ENCODE results near the gene RIN2. TPM values are rescaled to one million over a fixed set of nuclear protein-coding genes. Genes with fewer than 3 reads are reported as not detected.

The RIN2 gene, protein sequence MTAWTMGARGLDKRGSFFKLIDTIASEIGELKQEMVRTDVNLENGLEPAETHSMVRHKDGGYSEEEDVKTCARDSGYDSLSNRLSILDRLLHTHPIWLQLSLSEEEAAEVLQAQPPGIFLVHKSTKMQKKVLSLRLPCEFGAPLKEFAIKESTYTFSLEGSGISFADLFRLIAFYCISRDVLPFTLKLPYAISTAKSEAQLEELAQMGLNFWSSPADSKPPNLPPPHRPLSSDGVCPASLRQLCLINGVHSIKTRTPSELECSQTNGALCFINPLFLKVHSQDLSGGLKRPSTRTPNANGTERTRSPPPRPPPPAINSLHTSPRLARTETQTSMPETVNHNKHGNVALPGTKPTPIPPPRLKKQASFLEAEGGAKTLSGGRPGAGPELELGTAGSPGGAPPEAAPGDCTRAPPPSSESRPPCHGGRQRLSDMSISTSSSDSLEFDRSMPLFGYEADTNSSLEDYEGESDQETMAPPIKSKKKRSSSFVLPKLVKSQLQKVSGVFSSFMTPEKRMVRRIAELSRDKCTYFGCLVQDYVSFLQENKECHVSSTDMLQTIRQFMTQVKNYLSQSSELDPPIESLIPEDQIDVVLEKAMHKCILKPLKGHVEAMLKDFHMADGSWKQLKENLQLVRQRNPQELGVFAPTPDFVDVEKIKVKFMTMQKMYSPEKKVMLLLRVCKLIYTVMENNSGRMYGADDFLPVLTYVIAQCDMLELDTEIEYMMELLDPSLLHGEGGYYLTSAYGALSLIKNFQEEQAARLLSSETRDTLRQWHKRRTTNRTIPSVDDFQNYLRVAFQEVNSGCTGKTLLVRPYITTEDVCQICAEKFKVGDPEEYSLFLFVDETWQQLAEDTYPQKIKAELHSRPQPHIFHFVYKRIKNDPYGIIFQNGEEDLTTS
- 10 to 100 TPM; 33.1 to 56.6 TPM for total RNA-seq

DNA sequence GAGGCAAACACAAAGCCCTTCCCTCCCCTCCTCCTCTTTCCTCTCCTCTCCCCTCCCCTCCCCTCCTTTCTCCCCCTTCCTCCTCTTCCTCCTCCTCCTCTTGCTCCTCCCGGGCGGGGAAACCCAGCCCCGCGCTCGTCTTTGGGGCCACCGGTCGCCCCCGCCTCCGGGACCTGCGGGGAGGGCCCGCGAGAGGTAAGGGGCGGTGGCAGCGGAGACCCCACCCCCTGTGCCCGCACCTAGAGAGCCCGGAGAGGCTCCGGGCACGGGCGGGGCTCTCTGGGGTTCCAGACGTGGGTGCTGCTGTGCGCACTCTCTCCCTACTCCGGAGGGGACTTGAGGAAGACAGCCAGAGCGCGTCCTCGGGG lies at the start of gene RIN2:
Gene RIN2 (plus strand): TSS at position 126 of the 368 bp plus-strand sequence. CDS start 131,344 bp downstream, outside the sequence.
- Histone ChIP-seq H3K27ac (peak within 1 kb of the TSS; percentile 91 to 98), H3K36me3 (no peaks in the 10 kb centered on the region), H3K4me3 (peak within 1 kb of the TSS; percentile 61 to 86), H3K4me1 (peaks cover 0 to 42% of the 10 kb centered on the region in 2 donors), H3K9me3 (no peaks in the 10 kb centered on the region), H3K27me3 (no peaks in the 10 kb centered on the region)
- TF ChIP-seq, protein P1, sequence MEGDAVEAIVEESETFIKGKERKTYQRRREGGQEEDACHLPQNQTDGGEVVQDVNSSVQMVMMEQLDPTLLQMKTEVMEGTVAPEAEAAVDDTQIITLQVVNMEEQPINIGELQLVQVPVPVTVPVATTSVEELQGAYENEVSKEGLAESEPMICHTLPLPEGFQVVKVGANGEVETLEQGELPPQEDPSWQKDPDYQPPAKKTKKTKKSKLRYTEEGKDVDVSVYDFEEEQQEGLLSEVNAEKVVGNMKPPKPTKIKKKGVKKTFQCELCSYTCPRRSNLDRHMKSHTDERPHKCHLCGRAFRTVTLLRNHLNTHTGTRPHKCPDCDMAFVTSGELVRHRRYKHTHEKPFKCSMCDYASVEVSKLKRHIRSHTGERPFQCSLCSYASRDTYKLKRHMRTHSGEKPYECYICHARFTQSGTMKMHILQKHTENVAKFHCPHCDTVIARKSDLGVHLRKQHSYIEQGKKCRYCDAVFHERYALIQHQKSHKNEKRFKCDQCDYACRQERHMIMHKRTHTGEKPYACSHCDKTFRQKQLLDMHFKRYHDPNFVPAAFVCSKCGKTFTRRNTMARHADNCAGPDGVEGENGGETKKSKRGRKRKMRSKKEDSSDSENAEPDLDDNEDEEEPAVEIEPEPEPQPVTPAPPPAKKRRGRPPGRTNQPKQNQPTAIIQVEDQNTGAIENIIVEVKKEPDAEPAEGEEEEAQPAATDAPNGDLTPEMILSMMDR (IDR thresholded peaks at IDR 0.05), result no peak
- no peak for DNase-seq (ENCODE audit: low spot score)

DNA sequence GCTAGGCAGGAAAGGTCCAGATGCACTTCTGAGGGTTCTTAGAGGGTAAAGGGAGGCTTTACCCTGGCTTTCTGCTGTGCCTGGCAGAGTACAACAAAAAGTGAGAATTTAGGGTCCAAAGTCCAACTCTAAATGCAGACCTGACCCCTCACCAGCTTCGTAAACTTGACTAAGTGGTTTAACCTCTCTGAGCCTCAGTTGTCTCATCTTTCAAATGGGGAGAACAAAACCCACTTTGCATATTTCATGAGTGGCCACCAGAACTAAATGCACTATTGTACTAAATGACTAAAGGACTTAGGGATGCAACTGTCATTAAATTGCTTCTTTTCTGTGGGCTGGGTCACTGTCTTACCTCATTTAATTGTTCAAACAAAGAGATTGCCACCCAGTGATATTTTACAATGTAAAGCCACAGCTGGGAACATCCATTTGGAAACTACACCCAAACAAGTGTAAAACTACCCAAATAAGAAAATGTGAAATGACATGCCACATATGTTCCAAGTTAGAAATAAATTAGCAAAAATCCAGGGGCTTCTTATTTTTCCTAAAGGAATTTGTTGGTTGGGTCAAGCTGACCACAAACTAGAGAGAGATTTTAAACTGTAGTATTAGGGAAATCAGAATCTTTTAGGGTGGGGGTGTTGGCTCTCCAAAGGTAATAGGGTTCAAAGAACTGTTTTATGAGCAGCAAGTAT lies 48.3 kb upstream of the RIN2 start:
- no peak overlapping the region for H3K27ac ChIP-seq
- H3K4me3 ChIP-seq, result no peak overlapping the region
- no peak for DNase-seq (ENCODE audit: low spot score)
- H3K4me1 ChIP-seq, result peaks cover 0 to 5% of the 10 kb centered on the region in 2 donors
- no peaks in the 10 kb centered on the region for H3K27me3 ChIP-seq
- H3K9me3 ChIP-seq, result no peaks in the 10 kb centered on the region
- TF ChIP-seq, protein P1 (IDR thresholded peaks at IDR 0.05), result no peak
- H3K36me3 ChIP-seq, result no peaks in the 10 kb centered on the region

DNA sequence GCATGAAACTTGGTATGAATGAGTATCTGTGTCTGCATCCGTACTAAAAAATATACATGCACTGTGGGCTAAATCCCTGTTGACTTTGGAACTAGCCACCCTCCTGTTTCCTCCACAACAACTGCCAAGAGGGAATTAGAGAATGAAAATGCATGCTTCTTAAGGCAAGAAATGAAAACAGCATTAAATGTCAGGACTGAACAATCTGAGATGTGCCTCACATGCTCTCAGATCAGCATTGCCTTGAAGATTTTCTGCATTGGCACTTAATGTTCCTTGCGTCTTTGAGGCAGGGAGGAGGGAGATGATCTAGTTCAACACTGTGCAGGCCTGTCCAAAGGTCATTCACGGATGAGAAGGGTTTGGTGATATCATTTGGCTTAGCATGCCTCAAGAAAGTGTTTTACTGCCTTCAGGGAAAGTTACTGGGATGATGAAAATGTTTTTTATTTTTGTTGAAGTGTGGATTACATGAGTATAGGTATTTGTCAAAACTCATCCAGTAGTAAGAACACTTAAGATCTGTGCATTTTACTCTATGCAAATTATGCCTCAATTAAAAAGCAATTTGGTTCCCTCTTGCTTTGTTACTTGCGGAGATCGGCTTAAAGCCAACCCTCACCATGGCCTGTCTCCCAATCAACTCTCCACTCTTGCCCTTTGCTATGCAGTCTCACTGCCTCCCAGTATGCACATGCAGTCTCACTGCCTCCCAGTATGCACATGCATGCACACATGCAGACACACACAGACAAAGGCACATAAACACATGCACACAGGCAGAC lies 47.5 kb upstream of the RIN2 start:
- TF ChIP-seq, protein P1 (IDR thresholded peaks at IDR 0.05), result no peak
- no peak overlapping the region for H3K27ac ChIP-seq
- no peak overlapping the region for H3K4me3 ChIP-seq
- H3K4me1 ChIP-seq, result peaks cover 0 to 5% of the 10 kb centered on the region in 2 donors
- DNase-seq (ENCODE audit: low spot score), result no peak
- H3K27me3 ChIP-seq, result no peaks in the 10 kb centered on the region
- H3K36me3 ChIP-seq, result no peaks in the 10 kb centered on the region
- H3K9me3 ChIP-seq, result no peaks in the 10 kb centered on the region

DNA sequence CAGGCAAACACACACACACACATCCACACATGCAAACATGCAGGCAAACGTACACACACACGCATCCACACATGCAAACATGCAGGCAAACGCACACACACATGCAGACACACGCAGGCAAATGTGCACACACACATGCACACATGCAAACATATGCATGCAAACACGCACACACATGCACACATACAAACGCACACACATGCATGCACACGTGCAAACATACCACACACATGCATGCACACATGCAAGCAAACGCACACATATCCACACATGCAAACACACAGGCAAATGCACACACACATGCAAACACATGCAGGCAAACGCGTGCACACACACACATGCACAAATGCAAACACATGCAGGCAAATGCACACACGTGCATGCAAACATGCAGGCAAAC lies 46.9 kb upstream of the RIN2 start:
- Histone ChIP-seq H3K9me3 (no peaks in the 10 kb centered on the region), H3K36me3 (no peaks in the 10 kb centered on the region), H3K27ac (no peak overlapping the region), H3K4me3 (no peak overlapping the region), H3K27me3 (no peaks in the 10 kb centered on the region), H3K4me1 (peaks cover 0 to 5% of the 10 kb centered on the region in 2 donors)
- TF ChIP-seq, protein P1 (IDR thresholded peaks at IDR 0.05), result no peak
- DNase-seq (ENCODE audit: low spot score), result no peak

DNA sequence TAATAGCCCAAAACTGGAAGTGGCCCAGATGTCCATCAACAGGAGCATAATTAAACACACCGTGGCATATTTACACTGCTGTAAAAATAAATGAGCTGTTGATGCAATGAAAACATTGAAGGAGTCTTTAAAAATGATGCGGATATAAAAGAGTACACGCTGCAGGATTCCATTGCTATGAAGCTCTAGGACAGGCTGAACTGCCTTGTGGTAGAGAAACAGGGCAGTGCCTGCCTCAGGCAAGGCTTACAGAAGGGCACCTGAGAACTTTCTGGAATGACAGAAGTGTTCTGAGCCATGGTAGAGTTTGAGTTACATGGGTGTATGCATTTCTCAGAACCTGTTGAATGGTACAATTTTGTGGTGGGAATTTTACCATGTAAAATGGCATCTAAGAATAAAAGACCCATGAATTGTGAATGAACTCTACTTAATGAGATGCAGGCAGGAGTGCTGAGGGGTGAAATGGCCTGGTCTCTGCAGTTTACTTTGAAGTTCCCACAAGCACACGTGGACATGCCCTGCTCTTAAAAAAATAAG lies 45.3 kb upstream of the RIN2 start:
- no peaks in the 10 kb centered on the region for H3K9me3 ChIP-seq
- TF ChIP-seq, protein P1 (IDR thresholded peaks at IDR 0.05), result no peak
- no peaks in the 10 kb centered on the region for H3K27me3 ChIP-seq
- DNase-seq (ENCODE audit: low spot score), result no peak
- H3K36me3 ChIP-seq, result no peaks in the 10 kb centered on the region
- no peak overlapping the region for H3K27ac ChIP-seq
- H3K4me1 ChIP-seq, result peaks cover 0 to 5% of the 10 kb centered on the region in 2 donors
- no peak overlapping the region for H3K4me3 ChIP-seq
